ENCODE results near the gene ZKSCAN3.
A peak's percentile ranks its signal among the peaks of the same experiment; 100 is the strongest.
"Not testable (repeated sequence)": the region's sequence is repeated elsewhere in the genome, so short reads cannot be mapped to it uniquely, and the experiment has no call there.

ZKSCAN3 gene

DNA sequence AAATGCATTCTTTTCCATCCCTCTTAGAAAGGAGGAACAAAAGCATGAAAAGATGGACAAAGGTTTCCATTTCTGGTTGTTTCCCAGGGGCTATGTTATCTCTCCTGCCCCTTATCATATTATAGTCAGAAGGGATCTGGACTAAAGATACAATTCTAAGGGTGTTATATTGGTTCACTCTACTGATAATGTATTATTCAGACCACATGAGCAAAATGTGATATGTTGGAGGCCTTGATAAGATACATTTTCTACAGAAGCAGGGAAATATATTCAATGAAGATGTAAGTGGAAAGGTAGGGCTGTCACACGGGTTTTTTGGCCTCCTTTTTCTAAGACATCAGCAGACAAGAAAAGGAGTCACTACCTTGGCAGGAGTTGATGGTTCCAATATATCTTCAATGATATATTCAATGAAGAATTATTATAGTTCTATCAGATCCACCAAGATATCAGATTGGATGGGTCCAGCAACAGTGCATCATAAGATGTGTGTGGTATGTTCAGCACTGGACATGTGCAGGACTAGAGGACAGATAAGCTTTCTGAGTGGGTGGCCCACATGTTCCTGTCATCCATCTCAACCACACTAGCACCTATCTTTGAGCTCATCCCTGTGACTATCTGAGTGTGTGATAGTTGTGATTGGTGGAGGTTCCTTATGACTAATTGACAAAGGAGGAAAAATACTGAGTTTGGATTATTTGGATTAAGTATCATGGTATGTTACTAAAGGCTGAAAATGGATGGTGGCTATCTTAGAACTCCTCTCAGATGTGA lies 5.7 kb upstream of the ZKSCAN3 start:
- no peak for DNase-seq

DNA sequence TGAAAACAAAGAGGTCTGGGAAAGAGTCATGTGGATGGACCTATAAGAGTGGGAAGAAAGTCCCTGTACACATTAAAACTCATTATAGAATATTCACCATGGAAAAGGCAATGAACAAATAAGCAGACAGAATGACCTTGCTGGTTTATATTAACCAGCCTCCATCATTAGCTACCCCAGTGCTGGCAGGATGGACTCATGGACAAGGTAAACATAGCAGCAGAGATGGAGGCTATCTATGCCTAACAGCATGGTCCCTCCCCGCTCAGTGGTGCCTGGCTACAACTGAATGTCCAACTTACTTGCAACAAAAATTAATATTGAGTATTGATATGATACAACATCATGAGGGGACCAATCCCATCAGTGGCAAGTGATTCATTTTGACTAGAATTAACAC lies 4.5 kb upstream of the ZKSCAN3 start:
- no peak for DNase-seq

DNA sequence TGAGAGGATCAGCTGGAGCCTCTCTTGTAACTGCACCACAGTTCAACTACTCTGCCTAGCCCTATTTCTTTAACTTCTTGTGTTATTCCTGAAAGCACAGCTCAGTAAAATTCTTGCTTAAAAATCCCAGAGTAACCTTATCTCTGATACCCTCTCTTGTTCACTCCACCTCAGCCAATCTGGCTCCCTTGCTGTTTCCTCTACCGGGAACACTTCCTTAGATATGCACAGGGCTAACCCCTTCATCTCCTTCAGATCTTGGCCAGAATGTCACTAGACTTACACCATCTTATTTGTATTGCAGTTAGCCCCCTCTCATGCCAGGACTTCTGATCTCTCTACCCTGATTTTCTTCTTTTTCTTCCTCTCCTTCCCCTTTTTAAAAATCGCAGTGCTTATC lies 2.6 kb upstream of the ZKSCAN3 start:
- no peak for DNase-seq

DNA sequence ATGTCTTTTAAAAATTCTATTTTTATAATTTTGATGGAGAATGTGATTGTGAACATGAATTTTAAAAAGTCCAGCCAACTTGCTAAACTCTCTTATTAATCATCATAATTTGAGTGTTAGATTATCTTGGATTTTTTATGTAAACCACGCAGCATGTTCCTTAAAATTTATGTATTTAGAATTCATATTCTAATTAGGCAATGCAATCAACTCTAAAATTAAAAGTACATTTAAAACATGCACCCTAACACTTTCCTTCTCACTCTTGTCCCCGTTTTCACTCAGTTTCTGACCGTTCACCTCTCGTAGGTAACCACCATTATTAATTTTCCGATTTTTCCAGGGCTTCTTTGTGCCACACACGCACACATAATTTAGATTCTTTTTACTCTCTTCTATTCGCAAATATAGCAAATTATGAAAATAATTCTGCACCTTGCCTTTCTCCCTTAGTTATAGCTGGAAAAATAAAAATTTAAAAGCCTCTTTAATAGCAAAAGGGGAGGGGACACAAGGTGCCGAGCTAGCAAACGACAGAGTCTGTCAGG lies 329 bp upstream of the ZKSCAN3 start:
- DNase-seq = no peak

DNA sequence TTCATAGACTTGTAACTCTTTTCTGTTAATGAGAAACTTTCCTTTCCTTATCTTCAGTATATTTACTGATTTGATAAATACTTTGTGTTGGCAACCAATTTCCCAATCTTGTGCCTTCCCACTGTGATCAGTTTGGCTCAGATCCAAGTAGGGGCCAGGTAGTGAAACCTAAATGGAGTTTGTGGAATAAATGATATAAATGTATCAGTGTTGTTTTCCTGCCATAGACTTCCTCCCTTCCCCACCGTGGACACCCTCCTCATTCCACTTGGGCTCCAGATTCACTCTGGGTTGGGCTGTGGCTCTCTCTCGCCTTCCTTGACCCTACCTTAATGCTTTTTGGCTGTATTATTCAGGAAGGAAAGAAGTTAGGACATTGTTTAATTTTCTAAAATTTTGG lies 1.3 kb downstream of the ZKSCAN3 start:
- no peak for DNase-seq

DNA sequence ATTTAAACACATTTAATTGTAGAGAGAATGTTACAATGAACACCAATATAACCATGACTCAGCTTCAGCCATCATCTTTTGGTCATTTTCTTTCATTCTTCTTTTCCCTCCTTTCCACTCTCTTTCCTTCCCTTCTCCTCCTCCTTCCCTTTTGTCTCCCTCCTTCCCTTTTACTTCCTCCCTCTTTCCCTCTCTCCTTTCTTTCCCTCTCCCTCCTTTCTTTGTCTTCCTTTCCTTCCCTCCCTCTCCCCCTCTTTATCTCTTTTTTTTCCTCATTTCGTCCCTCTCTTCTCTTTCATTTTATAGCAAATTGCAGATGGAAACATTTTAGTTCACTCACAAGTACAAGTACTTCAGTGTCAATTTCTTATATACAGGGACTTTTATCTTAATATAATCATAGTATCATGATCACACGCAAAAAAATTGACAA lies 1.8 kb downstream of the ZKSCAN3 start:
- DNase-seq = no peak

DNA sequence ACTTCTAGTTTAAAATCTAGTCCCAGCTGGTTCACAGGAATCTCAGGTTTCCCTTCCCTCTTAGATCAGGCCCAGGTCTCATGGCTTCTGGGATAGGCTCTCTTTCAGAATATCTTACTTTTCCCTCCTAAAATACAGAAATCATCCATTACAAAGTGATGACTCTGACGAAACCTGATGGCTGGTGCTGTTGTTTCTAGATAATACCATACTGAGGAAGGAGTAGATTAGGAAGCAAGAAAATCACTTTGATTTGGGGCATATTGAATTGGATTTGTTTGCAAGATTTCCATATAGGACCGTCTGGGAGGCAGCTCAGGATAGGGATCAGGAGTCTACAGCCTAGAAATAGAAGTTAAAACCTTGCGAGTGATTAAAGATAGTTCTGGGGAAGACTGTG lies 3.6 kb downstream of the ZKSCAN3 start:
- no peak for DNase-seq

DNA sequence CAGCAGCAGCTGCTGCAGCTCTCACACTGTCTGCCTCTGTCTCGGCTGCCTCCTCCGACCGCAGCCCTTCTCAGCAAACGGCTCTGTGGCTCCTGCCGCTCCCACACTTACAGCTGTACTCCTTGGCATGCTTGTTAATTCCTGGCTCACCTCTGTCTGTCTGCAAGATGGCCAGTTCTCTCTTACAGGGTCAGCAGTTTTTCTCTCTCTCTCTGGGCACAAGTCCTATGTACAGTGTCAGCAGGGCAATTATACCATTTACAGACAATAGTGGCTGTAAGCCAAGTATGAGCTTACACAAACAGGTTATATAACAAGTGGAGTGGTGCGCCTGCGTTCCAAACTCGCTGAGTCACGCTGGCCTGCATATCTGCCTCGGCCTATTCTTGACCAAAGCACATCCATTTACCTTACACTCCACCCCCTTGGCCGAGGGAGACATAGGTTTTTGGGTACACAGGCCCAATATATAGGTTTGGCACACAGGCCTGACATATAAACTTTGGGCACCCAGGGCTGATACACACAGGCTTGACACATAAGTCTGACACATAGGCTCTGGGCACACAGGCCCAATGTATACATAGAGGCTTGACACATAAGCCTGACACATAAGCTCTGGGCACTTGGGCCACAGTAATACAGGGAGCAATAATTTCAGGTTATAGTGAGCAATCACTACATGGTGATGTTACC lies 4.4 kb downstream of the ZKSCAN3 start:
- DNase-seq = no peak

DNA sequence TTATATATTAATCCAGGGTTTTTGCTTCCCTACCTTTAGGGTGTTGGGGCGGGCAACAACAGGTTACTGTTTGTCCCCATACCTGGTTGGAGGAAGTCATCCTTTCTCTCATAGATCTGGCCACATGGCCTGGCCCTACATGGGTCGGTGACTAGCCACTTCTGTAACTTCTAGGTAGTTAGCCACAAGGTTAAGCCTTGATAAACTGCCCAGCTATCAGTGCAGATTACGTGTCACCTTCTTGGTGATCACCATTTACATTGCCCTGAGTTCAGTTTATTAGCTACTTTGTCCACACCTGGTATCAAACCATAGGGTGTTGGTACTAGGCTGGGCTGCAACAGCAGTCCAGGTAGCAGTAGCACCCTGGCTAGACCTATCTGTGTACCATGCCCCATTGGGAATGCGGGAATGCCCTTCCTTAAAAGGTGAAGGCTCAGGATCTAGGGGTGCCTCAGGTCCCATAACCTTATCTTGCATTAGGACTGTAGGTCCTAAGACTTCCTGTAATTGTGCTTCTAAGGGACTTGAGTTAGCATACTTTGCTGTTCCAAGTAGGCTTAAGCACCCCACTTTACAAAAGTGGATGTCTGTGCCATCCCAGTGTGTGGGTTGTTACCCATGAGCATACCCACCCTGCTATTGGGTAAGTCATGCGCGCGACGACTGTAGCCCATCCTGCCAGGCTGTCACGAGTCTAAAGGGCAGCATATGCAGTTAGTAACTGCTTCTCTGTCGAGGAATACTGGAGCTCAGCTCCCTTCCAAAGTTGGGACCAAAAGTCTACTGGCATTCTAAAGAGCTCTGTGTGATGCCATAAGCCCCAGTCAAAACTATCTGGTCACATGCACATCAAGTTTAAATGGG lies 5.2 kb downstream of the ZKSCAN3 start:
- no peak for DNase-seq

DNA sequence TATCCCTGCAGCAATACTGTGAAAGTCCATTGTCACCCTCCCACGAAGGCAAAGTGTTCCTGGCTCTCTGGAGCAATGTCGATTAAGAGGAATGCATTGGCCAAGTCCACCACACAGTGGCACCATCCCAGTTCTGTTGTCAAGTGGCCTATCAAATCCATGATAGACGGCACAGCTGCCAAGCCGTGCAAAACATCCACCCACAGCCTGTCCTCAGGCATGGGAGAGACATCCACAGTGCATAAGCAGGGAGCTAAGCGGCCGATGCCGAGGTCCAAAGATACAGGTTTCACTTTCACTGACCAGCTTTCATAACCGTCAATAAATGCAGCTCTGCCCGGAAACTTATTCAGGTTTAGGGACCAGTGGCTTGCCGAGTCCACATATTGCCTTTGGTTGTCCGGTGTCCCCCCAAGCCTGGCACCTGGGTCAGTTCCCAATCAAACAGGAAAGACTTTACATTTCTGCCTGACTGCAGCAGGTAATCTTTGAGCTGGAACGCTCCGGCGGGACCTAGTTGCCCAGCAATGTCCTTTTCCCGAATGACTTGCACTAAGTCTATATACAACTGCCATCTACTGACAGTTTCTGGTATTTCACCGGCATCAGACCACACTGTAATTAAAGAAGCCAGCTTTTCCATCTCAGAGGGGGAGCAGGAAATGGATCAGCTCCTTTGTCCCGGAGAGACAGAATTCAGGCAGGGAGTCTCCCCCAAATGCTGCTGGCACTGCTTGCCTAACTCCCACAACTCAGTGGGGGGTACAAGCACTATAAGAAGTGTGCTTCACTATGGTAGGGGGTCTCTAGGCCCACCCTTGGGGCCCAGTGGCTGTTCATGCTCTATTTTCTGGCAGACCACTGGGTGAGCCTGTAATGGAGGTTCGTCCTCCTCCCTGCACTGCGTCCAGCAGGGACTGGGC lies 6.3 kb downstream of the ZKSCAN3 start:
- DNase-seq = peak; percentile 54 to 61

DNA sequence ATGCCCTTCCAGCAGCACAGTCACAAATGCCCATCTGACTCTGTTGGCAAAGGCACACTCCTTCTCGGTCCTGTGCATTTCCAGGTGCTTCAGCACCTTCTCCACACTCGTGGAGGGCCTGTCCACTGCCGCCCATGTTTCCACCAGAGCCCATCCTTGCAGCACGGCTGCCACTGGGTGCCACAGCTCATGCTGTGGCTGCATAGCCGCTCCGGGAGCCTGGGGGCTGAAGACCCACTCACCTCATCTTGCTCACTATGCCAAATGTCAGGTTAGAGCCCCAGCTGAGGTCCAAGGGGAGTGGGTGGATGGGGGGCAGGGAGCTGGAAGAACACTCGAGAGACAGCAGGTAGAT lies 6.9 kb downstream of the ZKSCAN3 start:
- DNase-seq = no peak

DNA sequence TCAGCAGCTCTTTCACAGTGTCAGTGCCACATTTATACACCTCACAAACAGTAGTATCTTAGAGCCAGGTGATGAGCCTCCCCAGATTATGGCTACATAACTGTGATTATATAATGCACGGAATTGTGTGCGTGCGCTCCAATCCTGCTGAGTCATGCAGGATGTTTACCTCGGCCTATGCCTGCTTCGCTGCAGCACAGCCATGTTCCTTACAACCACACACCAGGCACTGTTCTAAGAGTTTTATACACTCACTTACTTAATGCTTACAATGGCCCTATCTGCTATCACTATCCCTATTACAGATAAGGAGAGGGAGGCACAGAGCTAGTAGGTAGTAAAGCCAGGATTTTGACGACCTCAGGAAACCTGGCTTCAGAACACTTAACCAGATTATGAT lies 7.3 kb downstream of the ZKSCAN3 start:
- no peak for DNase-seq

DNA sequence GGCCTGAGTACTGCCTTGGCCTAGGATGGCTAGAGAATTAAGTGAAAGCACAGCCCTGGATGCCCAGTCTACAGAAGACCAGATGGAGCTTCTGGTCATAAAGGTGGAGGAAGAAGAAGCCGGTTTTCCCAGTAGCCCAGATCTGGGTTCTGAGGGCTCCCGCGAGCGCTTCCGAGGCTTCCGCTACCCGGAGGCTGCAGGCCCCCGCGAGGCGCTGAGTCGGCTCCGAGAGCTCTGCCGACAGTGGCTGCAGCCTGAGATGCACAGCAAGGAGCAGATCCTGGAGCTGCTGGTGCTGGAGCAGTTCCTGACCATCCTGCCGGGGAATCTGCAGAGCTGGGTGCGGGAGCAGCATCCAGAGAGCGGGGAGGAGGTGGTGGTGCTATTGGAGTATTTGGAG lies 9.8 kb downstream of the ZKSCAN3 start:
- not testable (repeated sequence) for DNase-seq

DNA sequence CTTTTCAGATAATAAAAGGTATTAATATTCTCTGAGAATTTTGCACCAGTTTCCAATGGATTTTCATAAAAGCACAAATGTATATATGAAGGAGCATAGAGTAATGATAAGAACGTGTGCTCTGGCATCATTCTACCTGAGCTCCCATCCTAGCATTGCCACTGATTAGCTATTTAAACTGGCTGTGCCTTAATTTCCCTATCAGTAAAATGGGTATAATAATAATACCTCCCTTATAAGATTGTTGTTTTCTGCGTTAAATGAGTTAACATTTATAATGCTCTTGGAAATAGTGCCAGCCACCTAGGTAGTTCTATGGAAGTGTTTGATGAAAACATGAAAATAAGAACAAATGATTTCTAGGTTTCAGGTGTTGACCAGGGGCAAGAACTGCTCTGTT lies 11.2 kb downstream of the ZKSCAN3 start:
- DNase-seq = no peak

DNA sequence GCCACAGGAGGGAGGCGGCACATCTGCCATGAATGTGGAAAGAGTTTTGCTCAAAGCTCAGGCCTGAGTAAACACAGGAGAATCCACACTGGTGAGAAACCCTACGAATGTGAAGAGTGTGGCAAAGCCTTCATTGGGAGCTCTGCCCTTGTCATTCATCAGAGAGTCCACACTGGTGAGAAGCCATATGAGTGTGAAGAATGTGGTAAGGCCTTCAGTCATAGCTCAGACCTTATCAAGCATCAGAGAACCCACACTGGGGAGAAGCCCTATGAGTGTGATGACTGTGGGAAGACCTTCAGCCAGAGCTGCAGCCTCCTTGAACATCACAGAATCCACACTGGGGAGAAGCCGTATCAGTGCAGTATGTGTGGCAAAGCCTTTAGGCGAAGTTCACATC lies 15.8 kb downstream of the ZKSCAN3 start:
- DNase-seq = not testable (repeated sequence)

DNA sequence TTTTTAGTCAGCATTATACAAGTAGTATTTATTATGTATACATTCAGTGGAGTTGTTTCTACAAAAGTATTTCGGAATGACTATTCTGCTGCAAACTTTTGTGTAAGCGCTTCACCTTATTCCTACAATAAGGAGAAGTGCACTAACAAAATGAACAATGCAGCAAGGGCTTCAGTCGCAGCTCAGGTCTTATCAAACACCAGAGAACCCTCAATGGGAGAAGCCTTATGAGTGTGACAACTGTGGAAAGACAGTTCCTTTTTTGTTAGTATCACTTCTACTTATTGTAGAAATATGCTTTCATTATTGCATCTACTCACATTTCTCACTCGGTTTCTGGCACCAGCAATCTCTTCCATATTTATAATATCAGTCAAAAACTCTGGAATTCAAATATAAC lies 18.8 kb downstream of the ZKSCAN3 start:
- no peak for DNase-seq

DNA sequence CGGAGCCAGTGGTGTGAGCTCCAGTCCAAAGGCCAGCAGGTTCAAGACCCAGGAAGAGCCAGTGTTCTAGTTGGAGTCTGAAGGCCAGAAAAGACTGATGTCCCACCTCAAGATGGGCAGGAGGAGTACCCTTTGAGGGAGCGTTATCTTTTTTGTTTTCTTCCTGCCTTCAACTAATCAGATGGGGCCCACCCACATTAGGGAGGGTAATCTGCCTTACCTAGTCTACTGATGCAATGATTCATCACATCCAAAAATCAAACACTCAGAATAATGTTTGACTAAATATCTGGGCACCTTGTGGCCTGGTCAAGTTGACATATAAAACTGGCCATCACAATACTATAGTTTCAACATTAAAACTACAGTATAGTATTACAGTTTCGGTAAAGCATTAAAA lies 19.7 kb downstream of the ZKSCAN3 start:
- no peak for DNase-seq

DNA sequence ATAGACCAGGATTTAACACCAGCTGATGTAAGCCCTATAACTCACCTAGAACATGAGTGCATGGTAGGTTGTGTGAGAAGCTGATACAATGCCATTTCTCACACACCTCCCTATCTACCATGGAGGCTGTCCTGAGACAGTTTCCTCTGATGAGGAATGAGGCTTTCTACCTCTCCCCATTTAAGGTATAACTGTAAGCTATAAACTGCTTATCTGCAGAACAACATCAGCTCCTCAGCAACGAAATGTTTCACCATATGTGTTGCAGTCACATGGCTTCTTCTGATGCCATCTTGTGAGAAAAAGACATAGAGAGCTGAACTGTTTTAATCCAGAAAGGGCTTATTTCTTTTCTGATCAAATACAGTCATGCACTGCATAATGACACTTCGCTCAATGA lies 20.7 kb downstream of the ZKSCAN3 start:
- DNase-seq = no peak

DNA sequence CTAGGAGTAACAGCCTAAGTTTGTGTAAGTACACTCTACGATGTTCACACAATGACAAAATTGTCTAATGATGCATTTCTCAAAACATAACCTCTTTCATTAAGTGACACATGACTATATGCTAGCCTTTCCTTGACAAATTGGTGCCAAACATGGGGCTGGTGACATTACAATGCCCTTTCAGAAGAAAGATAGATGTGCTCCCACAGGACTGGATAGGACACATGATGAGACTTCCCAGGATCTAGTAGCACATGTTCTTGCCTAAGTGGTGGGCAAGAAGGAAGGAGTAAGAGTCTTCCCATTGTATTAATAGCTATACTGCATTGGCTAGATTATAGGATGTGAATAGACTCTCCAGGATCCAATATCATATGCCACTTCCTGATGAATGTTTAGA lies 21.5 kb downstream of the ZKSCAN3 start:
- no peak for DNase-seq

DNA sequence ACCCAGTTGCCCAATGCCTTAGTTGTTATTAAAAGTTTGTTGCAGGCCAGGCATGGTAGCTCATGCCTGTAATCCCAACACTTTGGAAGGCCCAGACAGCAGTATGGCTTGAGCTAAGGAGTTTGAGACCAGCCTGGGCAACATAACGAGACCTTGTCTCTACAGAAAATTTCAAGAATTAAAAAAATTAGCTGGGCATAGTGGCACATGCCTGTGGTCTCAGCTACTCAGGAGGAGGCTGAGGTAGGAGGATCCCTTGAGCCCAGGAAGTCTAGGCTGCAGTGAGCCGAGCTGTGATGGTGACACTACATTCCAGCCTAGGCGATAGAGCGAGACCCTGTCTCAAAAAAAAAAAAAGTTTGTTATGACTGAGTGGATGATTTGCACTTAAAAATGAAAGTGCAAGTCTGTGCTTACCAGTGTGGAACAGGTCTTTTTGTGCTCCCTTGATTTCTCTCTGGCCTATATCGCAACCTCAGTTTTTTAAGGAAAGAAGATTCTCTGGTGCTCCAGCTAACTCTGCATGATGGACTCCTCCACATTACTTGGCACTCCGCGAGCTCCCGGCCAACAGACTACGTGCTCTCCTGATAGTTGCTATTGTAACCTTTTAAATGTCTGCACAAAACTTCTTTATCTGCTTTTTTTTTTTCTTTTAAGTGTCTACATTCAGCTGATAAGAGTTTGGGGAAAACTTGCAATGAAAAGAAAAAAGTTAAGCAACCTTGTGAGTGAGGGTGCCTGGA lies 22.1 kb downstream of the ZKSCAN3 start:
- no peak for DNase-seq

DNA sequence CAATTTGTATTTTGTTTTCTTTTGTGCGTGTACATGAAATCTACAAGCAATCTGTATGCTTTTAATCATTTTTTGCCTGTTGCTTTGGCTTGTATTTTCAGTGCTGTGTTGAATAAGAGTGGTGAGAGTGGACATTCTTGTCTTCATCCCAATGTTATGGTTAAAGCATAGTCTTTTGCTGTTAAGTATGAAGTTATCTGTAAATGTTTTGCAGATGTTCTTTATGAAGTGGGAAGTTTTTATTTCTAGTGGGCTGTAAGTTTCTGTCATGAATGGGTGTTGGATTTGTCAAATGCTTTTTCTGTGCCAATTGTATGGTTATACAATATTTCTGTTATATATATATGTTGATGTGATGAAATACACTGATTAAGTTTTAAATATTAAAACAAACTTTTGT lies 24.2 kb downstream of the ZKSCAN3 start:
- DNase-seq = no peak

DNA sequence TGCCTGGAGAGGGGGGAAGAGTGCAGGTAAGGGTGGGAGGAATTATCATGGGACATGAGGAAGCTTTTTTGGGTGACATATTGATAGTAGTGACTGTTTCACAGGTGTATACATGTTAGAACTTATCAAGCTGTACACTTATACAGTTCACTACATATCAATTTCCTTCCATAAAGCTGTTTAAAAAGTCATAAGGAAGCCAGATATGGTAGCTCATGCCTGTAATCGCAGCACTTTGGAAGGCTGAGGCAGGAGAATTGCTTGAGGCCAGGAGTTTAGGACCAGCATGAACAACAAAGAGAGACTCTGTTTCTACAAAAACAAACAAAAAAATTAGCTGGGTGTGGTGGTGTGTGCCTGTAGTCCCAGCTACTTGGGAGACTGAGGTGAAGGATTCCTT lies 28.1 kb downstream of the ZKSCAN3 start:
- no peak for DNase-seq
